GF-D8 (cell line): ENCODE data around the gene EFCAB6.
"Not testable (repeated sequence)": the region's sequence is repeated elsewhere in the genome, so short reads cannot be mapped to it uniquely, and the experiment has no call there.

ENCODE experiments used
- DNase-seq: peaks from one replicate; lab custom pipeline; 2025; lab: John Stamatoyannopoulos, UW

EFCAB6 gene

DNA sequence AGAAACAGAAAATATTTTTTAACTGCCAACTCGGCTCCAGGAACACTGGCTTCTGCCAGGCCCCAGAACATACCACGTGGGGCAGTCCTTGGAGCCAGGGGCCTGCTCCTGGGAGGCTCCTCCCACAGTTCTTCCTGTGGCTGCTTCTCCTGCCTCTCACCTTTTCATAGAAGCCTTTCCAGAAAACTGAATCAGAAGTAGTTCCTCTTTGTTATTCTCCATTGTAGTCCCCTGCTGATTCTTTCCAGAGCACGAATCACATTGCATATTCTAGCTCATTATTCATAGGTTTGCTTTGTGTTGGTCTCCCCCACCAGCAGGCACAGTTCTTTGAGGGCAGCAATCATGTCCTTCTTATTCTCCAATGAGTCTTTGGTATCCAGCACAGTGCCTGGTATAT lies 106.0 kb downstream of the EFCAB6 start:
- DNase-seq, result no peak

DNA sequence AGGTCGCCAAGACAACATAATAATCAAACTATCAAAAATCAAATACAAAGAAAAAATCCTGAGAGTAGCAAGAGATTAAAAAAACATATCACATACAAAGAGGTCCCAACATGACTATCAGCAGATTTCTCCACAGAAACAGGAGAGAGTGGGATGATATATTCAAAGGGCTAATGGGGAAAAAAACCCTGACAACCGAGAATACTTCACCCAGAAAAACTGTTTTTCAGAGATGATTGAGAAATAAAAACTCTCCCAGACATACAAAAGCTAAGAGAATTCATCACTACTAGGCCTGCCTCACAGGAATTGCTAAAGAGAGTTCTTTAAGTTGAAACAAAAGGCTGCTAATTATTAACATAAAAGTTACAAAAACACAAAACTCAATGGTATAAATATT lies 108.1 kb downstream of the EFCAB6 start:
- DNase-seq, result no peak

DNA sequence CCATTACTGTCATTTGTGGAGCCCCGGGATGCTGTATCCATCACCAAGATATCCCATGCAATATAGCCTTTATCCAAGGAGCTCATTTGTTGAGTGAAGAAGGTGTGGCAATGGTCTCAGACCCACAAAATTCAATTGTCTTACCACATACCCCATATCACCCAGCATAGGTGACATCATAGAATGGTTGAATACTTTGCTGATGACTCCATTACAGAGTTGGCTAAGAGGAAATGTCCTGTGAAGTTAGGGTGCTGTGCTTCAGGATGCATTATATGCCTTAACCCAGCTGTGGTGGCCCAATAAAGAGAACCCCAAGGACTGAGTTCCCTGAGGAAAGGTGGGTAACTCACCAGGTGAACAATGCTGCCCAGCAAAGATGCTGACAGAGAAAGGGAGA lies 113.7 kb downstream of the EFCAB6 start:
- DNase-seq, result no peak

DNA sequence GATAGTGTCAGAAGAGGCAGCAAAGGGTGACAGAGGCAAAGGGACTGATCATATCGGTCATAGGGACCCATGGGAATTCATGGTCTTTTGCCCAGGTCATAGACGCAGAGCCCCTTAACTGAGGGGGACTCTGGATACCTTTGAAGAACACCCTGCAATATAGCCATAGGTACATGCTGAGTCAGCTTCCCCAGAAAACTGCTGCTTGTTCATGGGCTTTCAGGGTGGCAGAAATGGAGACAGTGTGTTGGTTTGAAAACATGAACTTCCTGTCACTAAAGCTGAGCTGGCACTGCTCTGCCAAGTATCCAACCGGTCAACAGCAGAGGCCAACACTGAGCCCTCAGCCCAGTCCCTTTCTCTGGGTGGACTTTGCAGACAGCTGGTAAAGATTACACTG lies 114.2 kb downstream of the EFCAB6 start:
- DNase-seq, result no peak

DNA sequence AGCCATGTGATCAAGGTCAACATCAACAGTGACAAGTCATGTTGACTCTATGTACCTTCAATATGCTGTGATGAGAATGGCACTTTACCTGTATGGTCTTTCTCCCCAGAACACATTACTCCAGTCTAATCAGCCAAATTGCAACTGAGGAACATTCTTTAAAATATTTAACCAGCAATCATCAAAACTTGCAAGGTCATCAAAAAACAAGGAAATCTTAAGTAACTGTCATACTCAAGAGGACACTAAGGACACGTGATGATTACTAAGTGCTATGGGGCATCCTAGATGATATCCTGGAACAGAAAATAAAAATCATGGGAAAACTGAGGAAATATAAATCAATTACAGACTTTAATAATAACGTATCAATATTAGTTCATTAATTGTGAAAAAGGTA lies 118.9 kb downstream of the EFCAB6 start:
- DNase-seq, result no peak

DNA sequence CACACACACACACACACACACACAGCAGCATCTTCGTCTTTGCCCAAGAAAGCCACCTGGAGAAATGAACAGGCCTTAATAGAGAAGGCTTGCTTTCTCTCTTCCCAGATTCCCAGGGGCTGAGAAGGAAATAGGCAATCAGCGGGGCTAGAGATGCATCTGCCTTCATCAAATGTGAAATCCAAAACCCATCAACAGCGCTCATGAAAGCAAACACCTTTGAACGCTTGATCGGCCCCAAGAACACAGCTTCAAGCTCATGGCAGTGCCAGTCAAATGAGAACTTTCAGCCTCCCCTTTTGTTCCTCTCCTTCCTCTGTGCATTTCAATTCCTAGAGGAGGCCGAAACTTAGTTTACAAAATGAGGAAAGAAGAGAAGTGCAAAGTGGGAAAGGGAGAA lies 122.7 kb downstream of the EFCAB6 start:
- DNase-seq, result no peak

DNA sequence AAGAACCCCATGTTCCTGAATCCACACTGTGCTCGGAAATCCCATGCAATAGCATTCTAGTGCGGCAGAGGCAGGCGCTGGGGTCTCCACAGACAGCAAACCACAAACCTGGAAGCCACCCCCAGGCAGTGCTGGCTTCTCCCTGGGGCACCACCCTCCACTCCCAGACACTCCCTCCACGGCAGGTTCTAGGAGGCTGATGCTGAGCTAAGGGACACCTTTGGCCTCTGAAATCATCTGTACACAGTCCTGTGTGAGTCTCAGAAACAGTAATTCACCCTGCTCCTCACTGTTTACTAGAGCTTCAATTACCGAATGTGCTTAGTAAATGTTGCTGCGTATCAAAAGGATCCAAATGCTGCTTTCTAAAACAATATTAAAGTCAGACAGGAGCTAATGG lies 129.3 kb downstream of the EFCAB6 start:
- DNase-seq, result no peak

DNA sequence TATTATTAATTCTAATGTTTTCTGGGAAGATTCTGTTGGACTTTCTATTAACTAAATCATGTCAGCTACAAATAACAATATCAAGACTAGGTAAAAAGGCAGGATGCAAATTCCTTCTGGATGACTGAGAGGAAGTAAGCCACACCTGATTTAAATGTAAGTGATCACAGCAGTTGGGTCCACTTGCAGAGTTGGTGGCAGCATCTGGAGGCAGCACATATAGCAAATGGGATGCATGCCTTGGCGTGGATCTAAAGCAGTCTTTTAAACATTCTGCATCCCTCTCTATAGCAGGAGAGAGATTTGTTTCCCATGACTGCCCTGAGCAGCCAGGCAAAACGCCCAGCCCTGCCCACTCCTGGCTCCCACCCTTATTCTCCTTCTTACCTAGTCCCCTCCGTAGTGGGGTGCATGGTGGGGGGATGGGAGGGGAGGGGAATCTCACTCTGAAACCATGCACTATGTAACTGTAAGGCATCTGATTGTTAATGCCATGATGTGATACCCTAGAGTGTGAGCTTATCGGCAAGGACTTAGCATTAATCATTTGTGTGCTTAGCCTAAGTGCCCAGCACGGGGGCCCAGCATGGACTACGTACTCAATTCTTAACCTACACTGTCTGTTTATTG lies 130.3 kb downstream of the EFCAB6 start:
- DNase-seq, result no peak

DNA sequence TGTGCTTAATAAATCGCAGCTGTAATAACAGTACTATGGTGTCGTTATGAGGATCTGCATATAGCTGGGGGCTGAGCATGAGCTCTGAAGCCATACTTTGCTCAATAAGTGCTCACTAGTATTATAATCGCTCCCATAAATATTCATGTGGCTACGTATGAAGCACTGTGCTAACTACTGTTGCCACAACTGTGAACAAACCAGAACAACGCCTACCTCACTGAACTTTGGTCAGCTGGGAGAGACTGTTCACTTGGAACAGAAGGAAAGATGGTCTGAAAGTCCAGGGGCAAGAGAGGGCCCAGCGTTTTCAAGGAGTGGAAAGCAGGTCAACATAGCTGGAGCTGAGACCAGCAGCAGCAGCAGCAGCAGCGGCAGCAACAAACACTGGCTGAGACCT lies 141.6 kb downstream of the EFCAB6 start:
- no peak for DNase-seq

DNA sequence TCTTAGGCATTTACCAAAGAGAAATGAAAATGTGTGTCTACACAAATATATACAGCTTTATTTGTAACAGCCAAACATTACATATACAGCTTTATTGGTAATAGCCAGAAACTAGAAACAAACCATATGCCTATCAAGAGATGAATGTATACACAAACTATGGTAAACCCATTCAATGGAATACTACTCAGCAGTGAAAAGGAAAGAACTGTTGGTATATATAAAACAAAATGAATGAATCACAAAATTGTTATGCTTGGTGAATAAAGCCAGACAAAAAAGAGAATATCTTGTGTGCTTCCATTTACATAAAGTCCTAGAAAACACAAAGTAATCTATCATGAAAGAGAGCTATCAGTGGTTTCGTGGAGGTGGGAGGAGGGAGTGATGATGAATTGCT lies 142.9 kb downstream of the EFCAB6 start:
- DNase-seq, result no peak

DNA sequence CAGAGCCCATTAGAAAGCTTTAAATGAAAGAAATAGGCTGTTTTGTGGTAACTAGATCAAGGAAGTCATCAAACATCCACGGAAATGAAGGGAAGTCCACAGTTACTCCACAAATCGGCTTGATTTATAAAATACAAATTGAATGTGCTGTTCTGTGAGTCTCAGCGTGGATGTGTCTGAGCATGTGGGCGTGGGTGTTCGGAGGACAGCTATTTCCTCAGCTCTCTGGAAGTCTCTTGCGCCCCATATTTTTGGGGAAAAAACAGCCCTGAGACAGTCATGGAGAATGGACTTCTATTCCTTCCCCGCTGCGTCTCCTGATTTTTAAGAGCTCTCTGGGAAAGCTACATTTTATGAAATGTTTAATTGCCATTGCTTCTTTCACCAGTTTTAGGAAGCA lies 144.4 kb downstream of the EFCAB6 start:
- DNase-seq, result no peak

DNA sequence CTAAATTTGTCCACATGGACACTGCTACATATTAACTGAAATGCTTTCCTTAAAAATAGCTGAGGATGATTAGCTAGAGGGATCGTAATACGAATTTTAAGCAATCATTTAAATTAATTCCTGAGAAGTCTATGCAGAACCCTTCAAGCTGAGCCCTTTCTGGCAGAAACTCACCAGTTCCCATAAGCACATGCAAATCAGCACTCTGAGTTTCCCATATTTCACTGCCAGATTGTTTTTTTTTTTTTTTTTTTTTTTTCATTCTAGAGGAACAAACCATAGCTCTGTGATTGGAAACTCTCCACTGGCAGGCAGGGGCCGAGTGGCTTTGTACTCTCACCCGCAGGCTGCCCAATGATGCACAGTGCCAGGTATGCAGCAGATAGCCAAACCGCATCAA lies 145.6 kb downstream of the EFCAB6 start:
- DNase-seq, result no peak

DNA sequence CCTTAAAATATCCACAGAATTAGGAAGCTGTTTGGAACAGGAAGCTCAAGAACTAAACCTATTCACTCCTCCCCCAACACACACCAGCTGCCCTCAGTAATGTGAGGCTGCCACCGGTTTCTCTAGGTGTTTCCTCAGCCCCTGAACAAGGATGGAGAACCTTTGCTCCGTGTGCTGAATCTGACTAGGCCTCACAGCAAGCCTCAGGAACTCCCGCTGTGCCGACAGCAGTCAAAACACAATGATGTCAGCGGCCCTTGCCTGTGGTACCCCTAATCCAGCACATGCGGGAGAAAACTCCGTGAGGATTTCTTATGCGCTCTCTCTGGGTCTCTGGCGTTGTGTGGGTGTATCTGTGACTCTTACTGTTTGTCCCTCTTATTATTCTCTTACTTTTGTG lies 153.3 kb downstream of the EFCAB6 start:
- no peak for DNase-seq

DNA sequence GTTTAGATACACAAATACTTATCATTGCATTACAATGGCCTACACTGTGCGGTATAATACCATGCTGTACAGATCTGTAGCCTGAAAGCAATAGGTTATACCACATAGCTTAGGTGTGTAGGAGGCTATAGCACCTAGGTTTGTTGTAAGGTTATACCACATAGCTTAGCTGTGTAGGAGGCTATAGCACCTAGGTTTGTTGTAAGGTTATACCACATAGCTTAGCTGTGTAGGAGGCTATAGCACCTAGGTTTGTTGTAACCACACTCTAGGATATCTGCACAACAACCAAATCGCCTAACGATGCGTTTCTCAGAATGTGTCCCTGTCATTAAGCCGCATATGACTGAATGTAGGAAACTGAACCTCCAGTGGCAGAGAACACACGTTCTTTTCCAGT lies 155.5 kb downstream of the EFCAB6 start:
- not testable (repeated sequence) for DNase-seq

DNA sequence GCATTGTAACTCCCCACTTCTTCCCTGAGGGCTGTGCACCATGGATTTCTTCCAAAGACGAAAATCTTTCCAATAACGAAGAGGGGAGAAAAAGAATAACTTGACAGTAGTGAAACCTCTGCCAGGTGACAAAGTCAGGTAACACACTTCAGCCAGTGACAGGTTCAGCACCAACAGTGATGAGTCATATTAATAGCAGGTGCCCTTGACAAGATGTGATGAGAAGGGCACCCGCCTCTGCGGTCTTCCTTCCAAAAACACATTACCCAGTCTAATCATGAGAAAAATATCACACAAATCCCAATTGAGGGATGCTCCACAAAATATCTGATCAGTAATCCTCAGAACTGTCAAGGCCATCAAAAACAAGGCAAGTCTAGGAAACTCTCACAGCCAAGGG lies 157.8 kb downstream of the EFCAB6 start:
- DNase-seq, result no peak

DNA sequence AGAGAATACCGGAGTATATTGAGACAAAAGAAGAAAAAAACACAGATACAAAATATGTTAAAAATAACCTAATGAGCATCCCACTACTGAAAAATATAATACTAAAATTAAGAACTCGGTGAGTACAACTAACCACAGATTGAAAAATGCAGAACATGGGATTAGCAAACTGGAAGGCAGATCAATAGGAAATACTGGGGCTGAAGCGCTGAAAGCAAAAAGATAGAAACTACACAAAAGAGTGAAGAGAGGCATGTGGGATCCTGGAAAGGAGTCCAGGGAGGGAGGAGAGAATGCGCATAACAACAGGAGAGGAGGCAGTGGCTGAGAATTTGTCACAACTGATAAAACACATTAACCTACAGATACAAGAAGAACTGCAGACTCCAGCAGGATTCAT lies 159.3 kb downstream of the EFCAB6 start:
- DNase-seq, result no peak

DNA sequence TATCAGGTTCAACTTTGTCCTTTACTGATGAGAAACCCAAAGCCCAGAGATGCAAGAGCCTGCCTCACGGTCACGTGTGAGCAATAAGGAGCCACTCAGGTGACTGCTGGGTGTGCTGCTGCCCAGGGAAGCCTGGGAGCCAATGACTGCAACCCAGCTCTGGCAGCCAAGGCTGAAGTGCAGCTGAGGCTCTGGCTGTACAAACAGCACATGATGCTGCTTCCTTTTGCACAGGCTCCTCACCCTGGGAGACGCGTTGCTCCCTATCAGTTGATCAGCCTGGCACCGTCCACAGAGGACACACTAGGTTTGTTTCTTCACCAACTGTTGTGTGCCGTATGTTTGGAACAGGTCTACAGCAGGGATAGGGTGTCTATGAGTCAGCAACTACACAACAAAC lies 168.7 kb downstream of the EFCAB6 start:
- DNase-seq, result no peak

DNA sequence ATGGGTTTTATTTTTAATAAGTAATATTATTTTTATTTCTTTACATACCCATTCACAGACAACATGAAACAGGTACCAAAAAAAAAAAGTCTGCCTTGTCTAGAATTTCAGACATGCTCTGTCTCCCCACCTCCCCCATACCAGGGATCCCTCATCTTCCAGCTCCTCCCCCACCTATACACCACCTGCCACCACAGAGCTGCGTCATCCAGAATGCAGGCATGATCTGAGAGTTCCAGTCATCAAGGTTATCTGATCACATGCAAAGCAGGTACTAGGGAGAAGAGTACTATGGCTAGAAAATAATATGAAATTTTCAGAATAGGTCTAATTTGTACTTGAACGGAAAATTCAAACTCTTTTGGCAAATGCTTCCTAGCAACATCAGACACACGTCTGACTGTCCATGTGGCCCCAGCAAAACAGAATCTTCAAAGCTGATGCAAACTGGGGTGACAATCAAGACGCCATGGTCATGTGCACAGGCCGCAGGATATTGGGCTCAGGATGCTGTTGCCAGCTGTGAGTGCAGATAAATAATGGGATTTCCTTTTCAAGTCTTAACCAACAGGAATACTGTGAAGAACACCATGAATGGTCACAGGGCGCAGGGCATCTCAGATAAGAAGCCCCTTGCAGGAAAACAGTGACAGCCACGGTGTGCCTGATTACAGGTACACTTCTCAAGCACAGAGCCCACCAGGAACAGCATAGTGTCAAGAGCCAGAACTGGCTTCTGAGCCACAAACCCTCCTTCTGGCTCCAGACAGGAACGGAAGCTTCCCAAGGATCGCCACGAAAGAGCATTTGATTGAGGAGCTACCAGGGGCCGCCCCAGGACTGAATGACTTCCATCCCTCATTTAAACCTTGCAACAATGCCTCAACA lies 169.5 kb downstream of the EFCAB6 start:
- no peak for DNase-seq

DNA sequence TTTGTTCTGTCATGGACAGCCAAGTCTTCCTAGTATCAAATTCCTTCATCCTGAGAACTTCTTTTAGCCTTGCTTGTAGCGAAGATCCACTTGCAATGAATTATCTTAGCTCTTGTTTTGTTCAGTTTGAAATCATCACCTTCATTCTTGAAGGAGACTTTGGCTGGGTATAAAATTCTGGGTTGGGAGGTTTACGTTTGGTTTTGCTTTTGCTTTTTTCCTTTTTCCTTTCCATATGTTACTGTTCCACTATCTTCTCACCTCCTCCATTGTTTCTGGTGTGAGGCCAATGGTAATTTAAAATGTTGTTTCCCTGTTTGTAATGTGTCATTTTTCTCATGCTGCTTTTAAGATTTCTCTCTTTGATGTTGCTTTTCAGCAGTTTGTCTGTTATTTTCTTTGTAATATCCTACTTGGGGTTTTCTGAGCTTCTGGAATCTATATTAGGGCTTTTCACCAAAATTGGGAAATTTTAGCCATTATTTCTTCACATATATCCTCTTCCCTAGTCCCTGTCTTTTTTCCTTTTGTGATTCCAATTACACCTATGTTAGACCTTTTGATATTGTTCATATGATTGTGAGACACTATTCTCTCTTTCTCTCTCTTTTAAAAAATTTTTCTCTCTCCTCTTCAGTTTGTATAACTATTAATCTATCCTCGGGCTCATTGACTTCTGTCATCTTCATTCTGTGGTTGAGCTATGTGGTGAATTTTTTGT lies 172.7 kb downstream of the EFCAB6 start:
- no peak for DNase-seq

DNA sequence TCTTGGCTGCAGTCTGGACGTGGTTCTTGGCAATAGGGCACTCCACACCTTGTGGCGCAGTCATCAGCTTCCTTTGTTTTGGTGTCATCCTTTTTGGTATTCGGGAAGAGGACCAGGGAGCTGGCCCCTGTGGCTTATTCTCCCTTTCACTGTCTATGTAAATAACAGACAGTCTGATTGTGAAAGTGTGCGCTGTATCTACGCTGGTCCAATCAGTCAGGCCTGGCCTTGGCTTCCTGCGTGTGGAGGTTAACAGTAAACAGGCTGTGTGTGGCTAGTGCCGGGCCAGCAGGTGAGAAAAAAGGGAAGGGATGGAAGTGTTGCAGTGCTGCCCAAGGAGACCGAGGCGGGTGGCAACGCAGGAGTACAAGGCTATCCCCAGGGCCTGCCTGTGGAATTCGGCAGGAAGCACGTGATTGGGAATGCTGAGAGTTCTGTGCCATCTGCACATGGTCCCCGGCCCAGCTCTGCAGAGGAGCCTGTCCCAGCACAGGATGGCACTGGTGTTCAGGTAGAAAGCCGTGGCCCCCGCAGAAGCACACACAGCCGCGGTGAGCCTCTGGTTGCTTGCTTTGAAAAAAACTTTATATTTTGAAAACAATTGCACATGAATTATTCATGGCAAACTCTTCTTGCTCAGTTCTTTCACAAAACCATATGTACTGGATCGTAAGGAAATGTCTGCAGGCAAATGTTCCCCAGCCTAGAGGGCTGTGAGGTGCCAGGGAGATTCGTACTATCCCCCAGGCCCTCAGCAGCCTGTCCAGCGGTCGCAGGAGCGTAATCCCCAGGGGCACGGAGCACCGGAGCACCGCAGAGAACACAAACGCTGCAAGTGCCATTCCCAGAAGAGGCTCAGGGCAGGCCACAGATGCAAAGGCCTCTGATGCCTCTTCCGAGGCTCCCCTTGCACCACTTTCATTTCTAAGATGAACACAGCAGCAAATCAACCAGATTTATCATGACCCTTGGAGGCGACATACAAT lies 174.5 kb downstream of the EFCAB6 start:
- no peak for DNase-seq

DNA sequence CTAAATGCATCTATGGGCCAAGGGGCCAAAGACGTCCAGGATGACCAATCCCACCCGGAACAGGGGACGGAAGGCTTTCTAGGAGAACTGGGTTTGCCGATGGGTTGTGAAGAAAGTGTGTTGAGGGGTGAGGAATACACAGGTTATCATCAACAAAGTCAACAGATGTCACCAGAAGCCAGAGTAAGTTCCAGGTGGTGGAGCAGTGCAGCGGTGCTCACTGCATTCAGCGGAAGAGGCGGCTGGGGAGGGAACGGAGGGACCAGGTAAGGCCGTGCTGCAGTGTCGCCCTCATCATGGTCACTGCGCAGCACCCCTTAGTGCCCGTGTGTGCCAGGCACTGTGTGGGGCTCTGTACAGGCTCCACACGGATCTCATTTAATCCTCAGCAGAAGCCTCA lies 176.0 kb downstream of the EFCAB6 start:
- no peak for DNase-seq

DNA sequence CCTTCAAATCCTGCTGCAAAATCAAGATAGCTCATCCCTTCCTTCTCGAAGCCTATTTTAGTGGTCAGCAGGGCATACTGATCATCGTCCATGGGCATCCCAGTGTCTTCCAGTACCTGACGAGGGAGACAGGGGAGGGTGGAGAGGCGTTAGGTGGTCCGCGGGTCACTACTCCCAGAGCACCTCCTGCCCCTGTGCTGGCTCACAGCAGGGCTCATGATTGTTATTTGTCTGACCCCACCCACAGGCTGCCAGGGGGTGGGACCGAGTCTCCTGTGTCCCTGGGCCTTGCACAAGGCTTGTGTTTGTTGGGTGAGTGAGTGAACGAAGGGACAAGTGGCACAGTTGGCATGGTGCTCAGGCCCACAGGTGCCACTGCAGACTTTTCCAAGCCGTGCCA lies 177.0 kb downstream of the EFCAB6 start:
- DNase-seq, result no peak
